Loucy (cell line): ENCODE measurements around the gene FGF21.

Experiments
- EZH2phosphoT487 ChIP-seq: fragments of 200-600 bp; IDR thresholded peaks from 2 replicates; pipeline ENCODE4 v1.6.1; 2018; ENCODE audit warnings: antibody characterized with exemption, mild to moderate bottlenecking, moderate library complexity, borderline replicate concordance
- TF ChIP-seq, protein P1 (sequence below): fragments of 200-600 bp; sonication (generic); conservative IDR thresholded peaks from 2 replicates; pipeline ENCODE4 v1.5.1; 2014; ENCODE audit warnings: mild to moderate bottlenecking, antibody characterized with exemption, low read length

DNA sequence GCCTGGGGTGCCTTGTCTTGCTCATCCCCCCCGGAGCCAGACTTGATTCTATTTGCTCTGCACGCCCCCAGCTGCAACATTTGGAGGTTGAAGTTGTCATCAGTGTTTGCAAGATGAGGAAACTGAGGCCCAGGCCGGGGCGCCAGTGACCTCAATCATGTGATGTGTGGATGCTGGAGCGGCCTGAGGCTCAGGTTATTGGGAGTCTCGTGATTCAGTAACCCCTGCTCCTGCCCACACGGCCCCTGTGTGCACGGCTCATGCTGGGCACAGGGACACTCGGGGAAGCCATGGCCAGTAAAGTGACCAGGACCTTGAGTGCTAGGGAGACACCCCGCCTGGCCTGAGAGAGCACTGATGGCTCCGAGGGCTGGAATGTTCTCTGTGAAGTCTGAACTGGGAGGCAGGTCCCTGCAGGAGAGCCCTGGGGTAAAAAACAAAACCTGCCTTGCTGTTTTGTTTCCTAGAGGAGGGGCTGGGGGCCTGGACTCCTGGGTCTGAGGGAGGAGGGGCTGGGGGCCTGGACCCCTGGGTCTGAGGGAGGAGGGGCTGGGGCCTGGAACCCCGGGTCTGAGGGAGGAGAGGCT lies 1.9 kb downstream of the FGF21 start:
- TF ChIP-seq, protein P1, sequence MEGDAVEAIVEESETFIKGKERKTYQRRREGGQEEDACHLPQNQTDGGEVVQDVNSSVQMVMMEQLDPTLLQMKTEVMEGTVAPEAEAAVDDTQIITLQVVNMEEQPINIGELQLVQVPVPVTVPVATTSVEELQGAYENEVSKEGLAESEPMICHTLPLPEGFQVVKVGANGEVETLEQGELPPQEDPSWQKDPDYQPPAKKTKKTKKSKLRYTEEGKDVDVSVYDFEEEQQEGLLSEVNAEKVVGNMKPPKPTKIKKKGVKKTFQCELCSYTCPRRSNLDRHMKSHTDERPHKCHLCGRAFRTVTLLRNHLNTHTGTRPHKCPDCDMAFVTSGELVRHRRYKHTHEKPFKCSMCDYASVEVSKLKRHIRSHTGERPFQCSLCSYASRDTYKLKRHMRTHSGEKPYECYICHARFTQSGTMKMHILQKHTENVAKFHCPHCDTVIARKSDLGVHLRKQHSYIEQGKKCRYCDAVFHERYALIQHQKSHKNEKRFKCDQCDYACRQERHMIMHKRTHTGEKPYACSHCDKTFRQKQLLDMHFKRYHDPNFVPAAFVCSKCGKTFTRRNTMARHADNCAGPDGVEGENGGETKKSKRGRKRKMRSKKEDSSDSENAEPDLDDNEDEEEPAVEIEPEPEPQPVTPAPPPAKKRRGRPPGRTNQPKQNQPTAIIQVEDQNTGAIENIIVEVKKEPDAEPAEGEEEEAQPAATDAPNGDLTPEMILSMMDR = no peak
- no peak for TF ChIP-seq EZH2phosphoT487
